GM12864 (cell line): ENCODE results near the gene INO80D.

ENCODE experiments used
- DNase-seq: peaks from one replicate; pipeline ENCODE4 v3.0.0-alpha.2; 2011; ENCODE audit warnings: low read depth
- H3K4me3 ChIP-seq: 2 replicates; pipeline ENCODE4 v1.5.1; 2011; ENCODE audit warnings: mild to moderate bottlenecking, low read depth, low read length, control low read depth
- TF ChIP-seq, protein P1 (sequence below): IDR thresholded peaks from 2 replicates; pipeline ENCODE4 v1.5.1; 2011; ENCODE audit warnings: low read depth, mild to moderate bottlenecking, moderate library complexity, low read length, control low read depth, inconsistent platforms; ENCODE audit errors: missing control alignments

The INO80D gene

DNA sequence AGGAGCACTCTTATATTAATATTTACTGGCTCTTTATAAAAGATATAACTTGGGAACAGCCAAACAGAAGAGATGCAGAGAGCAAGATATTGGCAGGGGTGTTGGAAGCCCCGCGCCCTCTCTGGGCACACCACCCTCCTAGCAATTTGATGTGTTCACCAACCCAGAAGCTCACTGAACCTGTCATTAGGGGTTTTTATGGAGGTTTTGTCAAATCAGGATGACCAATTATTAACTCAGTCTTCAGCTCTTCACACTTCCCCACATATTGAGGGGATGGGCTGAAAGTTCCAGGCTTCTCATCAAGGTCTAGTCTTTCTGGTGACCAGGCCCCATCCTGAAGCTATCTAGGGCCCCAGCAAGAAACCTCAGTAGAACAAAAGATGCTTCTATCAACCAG, 10.9 kb upstream of the INO80D start:
- DNase-seq, result no peak
- TF ChIP-seq, protein P1, sequence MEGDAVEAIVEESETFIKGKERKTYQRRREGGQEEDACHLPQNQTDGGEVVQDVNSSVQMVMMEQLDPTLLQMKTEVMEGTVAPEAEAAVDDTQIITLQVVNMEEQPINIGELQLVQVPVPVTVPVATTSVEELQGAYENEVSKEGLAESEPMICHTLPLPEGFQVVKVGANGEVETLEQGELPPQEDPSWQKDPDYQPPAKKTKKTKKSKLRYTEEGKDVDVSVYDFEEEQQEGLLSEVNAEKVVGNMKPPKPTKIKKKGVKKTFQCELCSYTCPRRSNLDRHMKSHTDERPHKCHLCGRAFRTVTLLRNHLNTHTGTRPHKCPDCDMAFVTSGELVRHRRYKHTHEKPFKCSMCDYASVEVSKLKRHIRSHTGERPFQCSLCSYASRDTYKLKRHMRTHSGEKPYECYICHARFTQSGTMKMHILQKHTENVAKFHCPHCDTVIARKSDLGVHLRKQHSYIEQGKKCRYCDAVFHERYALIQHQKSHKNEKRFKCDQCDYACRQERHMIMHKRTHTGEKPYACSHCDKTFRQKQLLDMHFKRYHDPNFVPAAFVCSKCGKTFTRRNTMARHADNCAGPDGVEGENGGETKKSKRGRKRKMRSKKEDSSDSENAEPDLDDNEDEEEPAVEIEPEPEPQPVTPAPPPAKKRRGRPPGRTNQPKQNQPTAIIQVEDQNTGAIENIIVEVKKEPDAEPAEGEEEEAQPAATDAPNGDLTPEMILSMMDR, result no peak
- no peak overlapping the region for H3K4me3 ChIP-seq

DNA sequence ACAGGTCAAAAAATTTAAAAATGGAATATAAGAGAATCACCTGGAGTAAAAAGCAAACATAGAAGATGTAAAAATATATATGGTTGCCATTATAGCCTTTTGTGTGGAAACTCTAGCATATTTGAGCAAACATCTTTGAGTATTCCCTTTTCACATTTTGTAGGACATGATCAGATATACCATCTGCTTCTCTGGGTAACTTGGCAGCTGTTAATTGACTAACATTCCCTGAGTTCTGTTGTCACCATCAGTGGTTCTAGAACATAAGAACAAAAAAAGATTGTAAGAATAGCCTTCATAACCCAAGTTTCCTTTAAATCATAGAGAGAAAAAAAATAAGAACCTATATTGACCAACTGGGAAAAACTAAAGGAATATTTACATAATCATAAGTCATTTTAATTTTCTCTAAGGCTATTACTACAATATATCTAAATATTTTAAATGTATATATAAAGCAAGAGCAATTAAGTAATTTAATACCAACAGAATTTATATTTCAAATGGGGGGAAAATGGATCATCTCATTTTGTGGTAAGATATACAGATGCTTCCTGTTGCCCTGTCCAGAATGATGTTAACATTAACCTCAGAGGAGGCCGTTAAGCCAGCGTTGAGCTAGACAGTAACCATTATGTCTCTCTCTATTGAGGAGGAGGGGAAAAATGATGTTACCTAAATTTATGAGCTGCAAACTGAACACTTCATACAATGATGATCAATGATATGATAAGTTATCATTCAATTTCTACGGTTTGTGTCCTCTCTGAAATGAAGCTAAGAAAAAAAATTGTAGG, 9.8 kb upstream of the INO80D start:
- DNase-seq, result no peak
- TF ChIP-seq, protein P1, result no peak
- H3K4me3 ChIP-seq, result no peak overlapping the region

DNA sequence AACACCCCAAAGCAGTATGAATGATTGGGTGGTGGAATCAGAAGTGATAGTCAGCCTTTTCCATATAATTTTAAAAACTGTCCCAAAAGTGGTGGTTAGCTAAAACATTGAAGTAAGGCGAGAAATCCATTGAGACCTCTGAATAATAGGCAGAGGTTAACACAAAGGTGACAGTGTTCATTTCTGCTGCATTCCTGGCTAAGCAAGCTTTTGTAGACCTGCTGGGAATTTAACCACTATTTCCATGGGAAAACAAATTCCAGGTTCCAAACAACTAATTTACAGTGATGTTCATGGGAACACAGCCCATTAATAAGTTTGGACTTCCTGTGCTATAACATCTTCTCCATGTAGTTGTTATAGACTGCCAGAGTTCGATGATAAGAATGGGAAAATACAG, 6.3 kb upstream of the INO80D start:
- no peak for DNase-seq
- H3K4me3 ChIP-seq, result no peak overlapping the region
- TF ChIP-seq, protein P1, result no peak

DNA sequence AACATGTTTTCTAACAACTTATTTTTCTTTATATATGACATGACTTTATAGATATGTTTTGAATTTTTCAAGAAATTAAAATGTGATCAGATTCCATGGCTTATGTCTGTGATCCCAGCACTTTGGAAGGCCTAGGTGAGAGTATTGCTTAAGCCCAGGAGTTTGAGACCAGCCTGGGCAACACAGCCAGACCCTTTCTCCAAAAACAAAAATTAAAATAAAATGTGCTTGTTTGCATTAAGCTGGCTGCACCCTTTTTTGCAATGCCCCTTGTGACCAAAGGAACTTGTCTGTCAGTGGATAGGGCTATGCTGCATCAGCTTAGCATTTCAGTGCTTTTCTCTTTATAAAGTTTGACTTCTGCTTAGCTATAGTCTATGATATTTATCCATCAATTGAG, 2.3 kb upstream of the INO80D start:
- no peak overlapping the region for H3K4me3 ChIP-seq
- TF ChIP-seq, protein P1, result no peak
- no peak for DNase-seq

DNA sequence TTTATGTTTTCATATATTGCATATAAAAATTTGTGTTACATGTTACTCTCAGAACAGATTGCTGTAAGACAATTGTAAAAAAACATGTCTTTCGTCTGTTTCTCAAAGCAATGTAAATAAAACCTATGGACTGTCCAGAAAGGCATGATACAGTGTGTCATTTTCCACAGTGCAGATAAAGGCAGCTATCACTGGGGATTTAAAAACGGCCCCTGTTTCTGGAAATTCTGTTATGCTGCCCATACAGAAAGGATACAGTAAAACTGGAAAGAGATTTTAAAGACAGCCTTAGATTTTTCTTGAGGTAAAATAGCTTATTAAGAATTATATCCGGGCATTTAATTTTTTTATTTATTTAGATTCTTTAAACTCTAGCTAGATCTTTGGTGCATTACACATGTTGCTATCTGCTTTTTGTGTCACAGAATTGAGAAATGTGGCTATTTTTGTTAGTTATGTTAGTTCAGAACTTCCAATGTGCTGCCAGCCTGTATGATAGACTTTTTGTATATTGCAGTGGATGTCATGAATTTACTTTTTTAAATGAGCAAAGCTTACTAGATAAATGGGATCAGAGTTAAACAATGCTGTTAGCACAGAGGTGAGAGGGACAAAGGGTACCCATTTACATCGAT, 859 bp upstream of the INO80D start:
- H3K4me3 ChIP-seq, result peak overlapping the region; percentile 78
- DNase-seq, result no peak
- TF ChIP-seq, protein P1, result no peak

DNA sequence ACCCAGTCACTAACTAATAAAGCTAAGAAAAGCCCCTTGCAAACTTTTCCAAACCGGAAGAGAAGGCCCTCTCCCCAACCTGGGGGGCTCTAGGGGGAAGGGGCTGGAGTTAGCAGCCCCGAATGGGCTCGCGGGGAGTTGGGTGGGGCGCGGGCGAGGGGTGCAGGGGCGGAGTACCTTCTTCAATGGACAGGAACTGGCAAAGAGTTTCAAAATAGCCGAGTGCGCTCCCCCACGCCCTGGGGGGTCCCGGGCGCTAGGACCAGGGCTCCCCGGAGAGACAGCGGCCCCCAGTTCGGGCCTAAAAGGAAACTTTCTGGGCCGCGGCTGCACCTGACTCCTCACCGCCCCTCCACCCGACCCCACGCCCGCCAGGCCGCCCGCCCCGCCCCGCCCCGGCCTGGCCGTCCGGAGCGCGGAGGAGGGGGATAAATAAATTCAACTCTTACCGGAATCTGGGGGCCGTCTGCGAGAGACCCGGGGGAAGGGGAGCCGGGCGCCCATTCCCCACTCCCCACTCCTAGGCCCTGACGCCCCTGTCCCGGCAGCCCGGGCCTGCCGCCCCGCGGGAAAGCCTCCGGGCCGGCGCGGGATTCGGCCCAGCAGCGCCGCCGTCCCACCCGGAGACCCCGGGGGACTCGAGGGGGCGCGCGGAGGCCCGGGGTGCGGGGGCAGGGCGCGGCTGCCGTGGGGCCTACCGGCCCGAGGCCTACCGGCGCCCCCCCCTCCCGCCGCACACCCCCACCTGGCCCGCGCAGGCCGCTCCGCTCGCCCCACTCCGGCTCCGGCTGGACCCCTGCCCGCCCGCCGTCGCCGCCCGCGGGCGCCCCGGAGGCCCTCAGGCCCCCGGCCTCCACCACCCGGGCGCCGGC, 868 bp downstream of the INO80D start:
- TF ChIP-seq, protein P1, result no peak
- no peak for DNase-seq
- H3K4me3 ChIP-seq, result peak overlapping the region; percentile 78
